ENCODE data around the gene DTHD1. TPM values are rescaled to one million over a fixed set of nuclear protein-coding genes. Genes with fewer than 3 reads are reported as not detected.

The DTHD1 gene
- total RNA-seq, 1 donor, result not detected

DNA sequence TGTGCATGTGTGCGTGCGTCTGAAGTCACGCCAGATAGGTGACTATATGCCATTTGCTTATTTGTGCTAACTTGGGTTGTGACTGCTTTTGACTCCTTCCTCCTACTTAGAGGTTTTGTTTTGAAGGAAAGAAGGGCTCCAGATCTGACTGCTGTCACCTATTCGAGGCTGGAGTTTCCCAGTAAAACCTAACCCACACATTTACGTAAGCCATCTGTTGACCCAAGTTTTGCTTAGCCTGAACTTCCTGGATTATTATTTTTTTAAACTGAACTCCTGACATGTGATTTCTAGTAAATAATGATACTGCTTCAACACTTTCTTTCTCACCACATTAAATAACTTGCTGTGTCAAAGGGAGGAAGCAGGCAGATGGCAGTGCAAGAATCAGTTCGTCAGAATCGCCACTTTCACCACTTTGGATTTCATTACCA, 41.5 kb downstream of the DTHD1 start:
- DNase-seq (ENCODE audit: low read depth), result no peak
- TF ChIP-seq CTCF (IDR thresholded peaks at IDR 0.05; ENCODE audit: insufficient read depth, low read depth, low read length), result no peak
- no peak overlapping the region for H3K4me3 ChIP-seq (ENCODE audit: low read depth, low read length)

GRCh38 chr4:36323816-36324419, 42.5 kb downstream of the DTHD1 start:
- DNase-seq (ENCODE audit: low read depth), result no peak
- no peak overlapping the region for H3K4me3 ChIP-seq (ENCODE audit: low read depth, low read length)
- no peak for TF ChIP-seq CTCF (IDR thresholded peaks at IDR 0.05; ENCODE audit: insufficient read depth, low read depth, low read length)

DNA sequence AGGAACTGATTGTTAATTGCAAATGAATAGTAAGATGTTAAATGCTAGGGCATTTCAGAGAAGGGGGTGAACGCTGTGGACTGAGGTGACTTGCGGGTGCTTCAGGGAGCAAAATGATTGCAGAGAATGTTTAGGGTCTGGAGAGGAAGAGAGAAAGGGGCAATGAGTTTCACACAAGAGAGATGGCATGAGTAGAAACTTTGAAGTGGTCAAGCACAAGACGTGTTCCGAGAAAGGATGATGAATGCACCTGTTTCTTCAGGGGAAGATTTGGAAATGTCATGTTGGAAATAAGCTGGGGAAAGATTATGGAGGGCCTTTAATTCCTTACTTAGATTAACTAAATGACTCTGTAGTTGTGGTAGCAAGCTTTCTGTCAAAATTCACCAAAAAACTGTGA, 43.4 kb downstream of the DTHD1 start:
- DNase-seq (ENCODE audit: low read depth), result no peak
- no peak overlapping the region for H3K4me3 ChIP-seq (ENCODE audit: low read depth, low read length)
- no peak for TF ChIP-seq CTCF (IDR thresholded peaks at IDR 0.05; ENCODE audit: insufficient read depth, low read depth, low read length)

- no peak for TF ChIP-seq CTCF (IDR thresholded peaks at IDR 0.05; ENCODE audit: insufficient read depth, low read depth, low read length)
- H3K4me3 ChIP-seq (ENCODE audit: low read depth, low read length), result no peak overlapping the region
Observed at GRCh38 chr4:36325499-36325898, 44.1 kb downstream of the DTHD1 start.

GRCh38 chr4:36325926-36326325, 44.5 kb downstream of the DTHD1 start:
- H3K4me3 ChIP-seq (ENCODE audit: low read depth, low read length), result no peak overlapping the region
- no peak for DNase-seq (ENCODE audit: low read depth)
- no peak for TF ChIP-seq CTCF (IDR thresholded peaks at IDR 0.05; ENCODE audit: insufficient read depth, low read depth, low read length)

More at GRCh38 chr4:36325499-36325898, 44.1 kb downstream of the DTHD1 start:
- DNase-seq (ENCODE audit: low read depth), result no peak

GRCh38 chr4:36326476-36327029, 45.1 kb downstream of the DTHD1 start:
- H3K4me3 ChIP-seq (ENCODE audit: low read depth, low read length), result no peak overlapping the region
- DNase-seq (ENCODE audit: low read depth), result no peak
- TF ChIP-seq CTCF (IDR thresholded peaks at IDR 0.05; ENCODE audit: insufficient read depth, low read depth, low read length), result no peak

- no peak for TF ChIP-seq CTCF (IDR thresholded peaks at IDR 0.05; ENCODE audit: insufficient read depth, low read depth, low read length)
- H3K4me3 ChIP-seq (ENCODE audit: low read depth, low read length), result no peak overlapping the region
- DNase-seq (ENCODE audit: low read depth), result no peak
Observed at GRCh38 chr4:36327400-36327799, 46.0 kb downstream of the DTHD1 start.

Measured in fibroblast of villous mesenchyme (primary cell).